ENCODE measurements around the gene MYBPH. TPM values are rescaled to one million over a fixed set of nuclear protein-coding genes. Genes with fewer than 3 reads are reported as not detected.

The MYBPH gene
- polyA plus RNA-seq, 1 donor from 2014 or later: not detected

GRCh38 chr1:203179667-203180005 is 4.0 kb upstream of the MYBPH start:
- no peak overlapping the region for H3K4me3 ChIP-seq (ENCODE audit: low read length)
- no peak overlapping the region for H3K9ac ChIP-seq (ENCODE audit: low read length)
- no peak for TF ChIP-seq SMC3 (conservative IDR thresholded peaks at IDR 0.05; ENCODE audit: poor library complexity)
- no peak for TF ChIP-seq TAF1 (IDR thresholded peaks at IDR 0.05; ENCODE audit: low read depth)
- no peak for TF ChIP-seq EZH2 (IDR thresholded peaks at IDR 0.05; ENCODE audit: borderline replicate concordance, insufficient read depth, low read length, poor library complexity, severe bottlenecking)
- TF ChIP-seq RAD21 (conservative IDR thresholded peaks at IDR 0.05): no peak
- no peak for TF ChIP-seq MXI1 (conservative IDR thresholded peaks at IDR 0.05; ENCODE audit: poor library complexity, severe bottlenecking)
- TF ChIP-seq CTCF (IDR thresholded peaks at IDR 0.05; ENCODE audit: poor library complexity, severe bottlenecking): no peak
- TF ChIP-seq POLR2AphosphoS5 (IDR thresholded peaks at IDR 0.05): no peak
- TF ChIP-seq REST (IDR thresholded peaks at IDR 0.05; ENCODE audit: borderline replicate concordance): no peak
- TF ChIP-seq EP300 (conservative IDR thresholded peaks at IDR 0.05; ENCODE audit: poor library complexity, severe bottlenecking): no peak
- H3F3A ChIP-seq (ENCODE audit: insufficient read depth, low read length, poor library complexity, severe bottlenecking): no peaks in the 10 kb centered on the region
- H3K79me2 ChIP-seq (replicated peaks; ENCODE audit: insufficient read depth, low read length): no peaks in the 10 kb centered on the region
- H3K9me2 ChIP-seq (ENCODE audit: insufficient read depth, low read length): no peaks in the 10 kb centered on the region
- no peak overlapping the region for H2AFZ ChIP-seq (ENCODE audit: low read depth, low read length)
- no peaks in the 10 kb centered on the region for H4K20me1 ChIP-seq (ENCODE audit: insufficient read depth)
- H3K36me3 ChIP-seq (ENCODE audit: insufficient read depth, low read length): no peaks in the 10 kb centered on the region
- no peaks in the 10 kb centered on the region for H3K9me3 ChIP-seq (ENCODE audit: low read length)
- H3K27ac ChIP-seq (ENCODE audit: low read length): no peak overlapping the region
- no peak overlapping the region for H3K4me2 ChIP-seq (ENCODE audit: low read length)
- H3K27me3 ChIP-seq (ENCODE audit: insufficient read depth, low read depth, low read length): no peaks in the 10 kb centered on the region

- Histone ChIP-seq H3K9me3 (ENCODE audit: low read length) (no peaks in the 10 kb centered on the region), H3K36me3 (ENCODE audit: insufficient read depth, low read length) (no peaks in the 10 kb centered on the region), H3K27me3 (ENCODE audit: insufficient read depth, low read depth, low read length) (no peaks in the 10 kb centered on the region), H3F3A (ENCODE audit: insufficient read depth, low read length, poor library complexity, severe bottlenecking) (no peaks in the 10 kb centered on the region), H3K9me2 (ENCODE audit: insufficient read depth, low read length) (no peaks in the 10 kb centered on the region), H3K79me2 (replicated peaks; ENCODE audit: insufficient read depth, low read length) (no peaks in the 10 kb centered on the region), H2AFZ (ENCODE audit: low read depth, low read length) (no peak overlapping the region), H3K27ac (ENCODE audit: low read length) (no peak overlapping the region), H4K20me1 (ENCODE audit: insufficient read depth) (no peaks in the 10 kb centered on the region), H3K4me3 (ENCODE audit: low read length) (no peak overlapping the region), H3K4me2 (ENCODE audit: low read length) (no peak overlapping the region), H3K9ac (ENCODE audit: low read length) (no peak overlapping the region)
- TF ChIP-seq CTCF (IDR thresholded peaks at IDR 0.05; ENCODE audit: poor library complexity, severe bottlenecking): no peak
- TF ChIP-seq EP300 (conservative IDR thresholded peaks at IDR 0.05; ENCODE audit: poor library complexity, severe bottlenecking): no peak
- no peak for TF ChIP-seq MXI1 (conservative IDR thresholded peaks at IDR 0.05; ENCODE audit: poor library complexity, severe bottlenecking)
- TF ChIP-seq TAF1 (IDR thresholded peaks at IDR 0.05; ENCODE audit: low read depth): no peak
- no peak for TF ChIP-seq EZH2 (IDR thresholded peaks at IDR 0.05; ENCODE audit: borderline replicate concordance, insufficient read depth, low read length, poor library complexity, severe bottlenecking)
- no peak for TF ChIP-seq REST (IDR thresholded peaks at IDR 0.05; ENCODE audit: borderline replicate concordance)
- TF ChIP-seq POLR2AphosphoS5 (IDR thresholded peaks at IDR 0.05): no peak
- TF ChIP-seq SMC3 (conservative IDR thresholded peaks at IDR 0.05; ENCODE audit: poor library complexity): no peak
- no peak for TF ChIP-seq RAD21 (conservative IDR thresholded peaks at IDR 0.05)
These were observed 3.4 kb upstream of the MYBPH start for GRCh38 chr1:203178821-203179666.

All from neural cell (in vitro differentiated cells).